ENCODE results near the gene ABCA4. TPM values are rescaled to one million over a fixed set of nuclear protein-coding genes. Genes with fewer than 3 reads are reported as not detected.

ABCA4 gene
- total RNA-seq, 2 donors from 2014 or later: not detected

GRCh38 chr1:94079080-94079940, 41.6 kb downstream of the ABCA4 start:
- H3K36me3 Mint-ChIP-seq: no peaks in the 10 kb centered on the region
- DNase-seq (ENCODE audit: low spot score in 2 of 2): no peak
- H3K27ac Mint-ChIP-seq: no peak overlapping the region
- H3K9me3 Mint-ChIP-seq: no peaks in the 10 kb centered on the region
- no peak for ATAC-seq

- DNase-seq (ENCODE audit: low spot score in 2 of 2): no peak
- Mint-ChIP-seq H3K9me3 (no peaks in the 10 kb centered on the region), H3K27ac (peak overlapping the region in 1 of 2 donors; percentile 57), H3K36me3 (no peaks in the 10 kb centered on the region)
- ATAC-seq: no peak
Measured at GRCh38 chr1:94072840-94073522, 48.0 kb downstream of the ABCA4 start.

GRCh38 chr1:94071976-94072375, 49.0 kb downstream of the ABCA4 start:
- DNase-seq (ENCODE audit: low spot score in 2 of 2) (no peak), ATAC-seq (no peak)
- Mint-ChIP-seq H3K36me3 (no peaks in the 10 kb centered on the region), H3K27ac (no peak overlapping the region), H3K9me3 (no peaks in the 10 kb centered on the region)

- DNase-seq (ENCODE audit: low spot score in 2 of 2): no peak
- no peak for ATAC-seq
- Mint-ChIP-seq H3K27ac (no peak overlapping the region), H3K9me3 (no peaks in the 10 kb centered on the region), H3K36me3 (no peaks in the 10 kb centered on the region)
Measured at GRCh38 chr1:94071391-94071790, 49.6 kb downstream of the ABCA4 start.

GRCh38 chr1:94070865-94071264, 50.1 kb downstream of the ABCA4 start:
- no peak for ATAC-seq
- no peak for DNase-seq (ENCODE audit: low spot score in 2 of 2)
- H3K27ac Mint-ChIP-seq: no peak overlapping the region
- no peaks in the 10 kb centered on the region for H3K9me3 Mint-ChIP-seq
- H3K36me3 Mint-ChIP-seq: no peaks in the 10 kb centered on the region

GRCh38 chr1:94069919-94070285, 51.0 kb downstream of the ABCA4 start:
- no peak for ATAC-seq
- Mint-ChIP-seq H3K27ac (no peak overlapping the region), H3K36me3 (no peaks in the 10 kb centered on the region), H3K9me3 (no peaks in the 10 kb centered on the region)
- no peak for DNase-seq (ENCODE audit: low spot score in 2 of 2)

- Mint-ChIP-seq H3K9me3 (no peaks in the 10 kb centered on the region), H3K36me3 (no peaks in the 10 kb centered on the region), H3K27ac (no peak overlapping the region)
- DNase-seq (ENCODE audit: low spot score in 2 of 2) (no peak), ATAC-seq (no peak)
Measured at GRCh38 chr1:94068999-94069918, 51.7 kb downstream of the ABCA4 start.

- no peaks in the 10 kb centered on the region for H3K9me3 Mint-ChIP-seq
- no peak overlapping the region for H3K27ac Mint-ChIP-seq
- no peak for DNase-seq (ENCODE audit: low spot score in 2 of 2)
- H3K36me3 Mint-ChIP-seq: no peaks in the 10 kb centered on the region
- peak; percentile 49 to 86 for ATAC-seq
Measured at GRCh38 chr1:94068096-94068998, 52.6 kb downstream of the ABCA4 start.

GRCh38 chr1:94067196-94067595, 53.8 kb downstream of the ABCA4 start:
- no peaks in the 10 kb centered on the region for H3K36me3 Mint-ChIP-seq
- no peaks in the 10 kb centered on the region for H3K9me3 Mint-ChIP-seq
- no peak for DNase-seq (ENCODE audit: low spot score in 2 of 2)
- ATAC-seq: no peak
- no peak overlapping the region for H3K27ac Mint-ChIP-seq

- Mint-ChIP-seq H3K27ac (no peak overlapping the region), H3K9me3 (no peaks in the 10 kb centered on the region), H3K36me3 (no peaks in the 10 kb centered on the region)
- DNase-seq (ENCODE audit: low spot score in 2 of 2): no peak
- no peak for ATAC-seq
Measured at GRCh38 chr1:94063379-94063778, 57.6 kb downstream of the ABCA4 start.

- H3K36me3 Mint-ChIP-seq: no peaks in the 10 kb centered on the region
- peak in 1 of 2 donors; percentile 29 for DNase-seq (ENCODE audit: low spot score in 2 of 2)
- H3K27ac Mint-ChIP-seq: no peak overlapping the region
- H3K9me3 Mint-ChIP-seq: no peaks in the 10 kb centered on the region
- ATAC-seq: peak; percentile 70 to 81
Measured at GRCh38 chr1:94061513-94062443, 59.2 kb downstream of the ABCA4 start.

GRCh38 chr1:94060720-94061119, 60.2 kb downstream of the ABCA4 start:
- no peaks in the 10 kb centered on the region for H3K36me3 Mint-ChIP-seq
- no peak for DNase-seq (ENCODE audit: low spot score in 2 of 2)
- H3K9me3 Mint-ChIP-seq: no peaks in the 10 kb centered on the region
- no peak for ATAC-seq
- H3K27ac Mint-ChIP-seq: no peak overlapping the region

GRCh38 chr1:94058766-94059165, 62.2 kb downstream of the ABCA4 start:
- Mint-ChIP-seq H3K36me3 (no peaks in the 10 kb centered on the region), H3K9me3 (no peaks in the 10 kb centered on the region), H3K27ac (no peak overlapping the region)
- DNase-seq (ENCODE audit: low spot score in 2 of 2) (no peak), ATAC-seq (no peak)

- DNase-seq (ENCODE audit: low spot score in 2 of 2) (no peak), ATAC-seq (no peak)
- no peak overlapping the region for H3K27ac Mint-ChIP-seq
- H3K9me3 Mint-ChIP-seq: no peaks in the 10 kb centered on the region
- H3K36me3 Mint-ChIP-seq: no peaks in the 10 kb centered on the region
Measured at GRCh38 chr1:94056996-94057395, 64.0 kb downstream of the ABCA4 start.

- DNase-seq (ENCODE audit: low spot score in 2 of 2): no peak
- no peak overlapping the region for H3K27ac Mint-ChIP-seq
- no peaks in the 10 kb centered on the region for H3K9me3 Mint-ChIP-seq
- no peak for ATAC-seq
- no peaks in the 10 kb centered on the region for H3K36me3 Mint-ChIP-seq
Measured at GRCh38 chr1:94056171-94056570, 64.8 kb downstream of the ABCA4 start.
